Stimulated activated CD4-positive, alpha-beta T cell treated with anti-CD3 and anti-CD28 coated beads, Interleukin-2, amount 100 ng/mL, for 4 hours (primary cell): ENCODE measurements around the gene ANKRD49.
A peak's percentile ranks its signal among the peaks of the same experiment; 100 is the strongest.
"Not testable (repeated sequence)": the region's sequence is repeated elsewhere in the genome, so short reads cannot be mapped to it uniquely, and the experiment has no call there.

Experiments used
- DNase-seq: peaks from one replicate; pipeline ENCODE4 v3.0.0-alpha.2; 2020; ENCODE audit warnings: low read depth

The ANKRD49 gene

GRCh38 chr11:94493281-94494125 is at the start of gene ANKRD49, which contains the start of gene MRE11:
Gene ANKRD49 (plus strand): TSS chr11:94493984. CDS start chr11:94496694, 2,710 bp downstream.
Gene MRE11 (minus strand): TSS chr11:94493844. CDS start chr11:94492801, 1,043 bp downstream.
- DNase-seq, result peak; percentile 95

- DNase-seq, result no peak
Measured at GRCh38 chr11:94445641-94446040, 48.1 kb upstream of the ANKRD49 start.

- no peak for DNase-seq
Measured at GRCh38 chr11:94447149-94447548, 46.6 kb upstream of the ANKRD49 start.

GRCh38 chr11:94449029-94449428 is 44.8 kb upstream of the ANKRD49 start:
- no peak for DNase-seq

- DNase-seq, result no peak
Measured at GRCh38 chr11:94449437-94449836, 44.3 kb upstream of the ANKRD49 start.

- DNase-seq, result no peak
Measured at GRCh38 chr11:94450048-94450447, 43.7 kb upstream of the ANKRD49 start.

- no peak for DNase-seq
Measured at GRCh38 chr11:94452988-94453387, 40.8 kb upstream of the ANKRD49 start.

GRCh38 chr11:94454301-94454700 is 39.5 kb upstream of the ANKRD49 start:
- no peak for DNase-seq

GRCh38 chr11:94455861-94456260 is 37.9 kb upstream of the ANKRD49 start:
- no peak for DNase-seq

GRCh38 chr11:94457118-94458029 is 36.4 kb upstream of the ANKRD49 start:
- no peak for DNase-seq

- no peak for DNase-seq
Measured at GRCh38 chr11:94459576-94459975, 34.2 kb upstream of the ANKRD49 start.

GRCh38 chr11:94469416-94469815 is 24.4 kb upstream of the ANKRD49 start:
- DNase-seq, result no peak

GRCh38 chr11:94472916-94473799 is 20.6 kb upstream of the ANKRD49 start:
- no peak for DNase-seq

GRCh38 chr11:94477624-94478023 is 16.2 kb upstream of the ANKRD49 start:
- DNase-seq, result no peak

GRCh38 chr11:94481342-94481741 is 12.4 kb upstream of the ANKRD49 start:
- DNase-seq, result no peak

- no peak for DNase-seq
Measured at GRCh38 chr11:94486068-94486467, 7.7 kb upstream of the ANKRD49 start.

- DNase-seq, result no peak
Measured at GRCh38 chr11:94494126-94494680, 419 bp downstream of the ANKRD49 start.

GRCh38 chr11:94500181-94500580 is 6.4 kb downstream of the ANKRD49 start:
- no peak for DNase-seq

GRCh38 chr11:94501522-94501921 is 7.7 kb downstream of the ANKRD49 start:
- DNase-seq, result no peak

- DNase-seq, result no peak
Measured at GRCh38 chr11:94504689-94505293, 11.0 kb downstream of the ANKRD49 start.

GRCh38 chr11:94506513-94506912 is 12.7 kb downstream of the ANKRD49 start:
- not testable (repeated sequence) for DNase-seq
